HG03108 (cell line): ENCODE data around the gene RHD.
A peak's percentile ranks its signal among the peaks of the same experiment; 100 is the strongest.
"Not testable (repeated sequence)": the region's sequence is repeated elsewhere in the genome, so short reads cannot be mapped to it uniquely, and the experiment has no call there.

Experiments
- ATAC-seq: cut with Tn5 transposase; IDR thresholded peaks from one replicate; pipeline ENCODE4 v1.9.1; 2021; ENCODE audit warnings: moderate library complexity; ENCODE audit not compliant: unreplicated experiment

Gene RHD

GRCh38 chr1:25272238-25272637 is at the start of gene RHD:
TSS of gene RHD (plus strand) at chr1:25272509. CDS start at chr1:25272548, 39 bp downstream.
- not testable (repeated sequence) for ATAC-seq

- ATAC-seq, result no peak
Observed at GRCh38 chr1:25222606-25223005, 49.7 kb upstream of the RHD start.

GRCh38 chr1:25223471-25223870 is 48.8 kb upstream of the RHD start:
- no peak for ATAC-seq

GRCh38 chr1:25232027-25232865 is 40.1 kb upstream of the RHD start, which contains the start of gene SYF2:
TSS of gene SYF2 (minus strand) at chr1:25232502. CDS start at chr1:25232467, 35 bp downstream.
- peak; percentile 59 for ATAC-seq

- peak; percentile 46 for ATAC-seq
Observed at GRCh38 chr1:25232866-25233784, 39.2 kb upstream of the RHD start.

- ATAC-seq, result not testable (repeated sequence)
Observed at GRCh38 chr1:25235411-25235810, 36.9 kb upstream of the RHD start.

GRCh38 chr1:25236261-25236660 is 36.0 kb upstream of the RHD start:
- not testable (repeated sequence) for ATAC-seq

GRCh38 chr1:25238046-25238445 is 34.3 kb upstream of the RHD start:
- ATAC-seq, result no peak

- peak; percentile 62 for ATAC-seq
Observed at GRCh38 chr1:25239681-25240541, 32.4 kb upstream of the RHD start.

- ATAC-seq, result no peak
Observed at GRCh38 chr1:25243907-25244306, 28.4 kb upstream of the RHD start.

- no peak for ATAC-seq
Observed at GRCh38 chr1:25245393-25245792, 26.9 kb upstream of the RHD start.

GRCh38 chr1:25245809-25246599 is 26.3 kb upstream of the RHD start:
- ATAC-seq, result no peak

- ATAC-seq, result peak; percentile 9
Observed at GRCh38 chr1:25246600-25247023, 25.7 kb upstream of the RHD start.

- peak; percentile 75 for ATAC-seq
Observed at GRCh38 chr1:25247024-25247828, 25.1 kb upstream of the RHD start, which contains the start of gene RSRP1. TSS of gene RSRP1 (minus strand) at chr1:25247454. CDS start at chr1:25246963, 491 bp downstream.

- peak; percentile 28 for ATAC-seq
Observed at GRCh38 chr1:25247829-25248754, 24.2 kb upstream of the RHD start.

GRCh38 chr1:25253911-25254310 is 18.4 kb upstream of the RHD start:
- no peak for ATAC-seq

- no peak for ATAC-seq
Observed at GRCh38 chr1:25255706-25256577, 16.4 kb upstream of the RHD start.
